ENCODE data around the gene UXT. TPM values are rescaled to one million over a fixed set of nuclear protein-coding genes. Genes with fewer than 3 reads are reported as not detected.

Gene UXT
- total and polyA plus RNA-seq, 9 of the 15 experiments (the other 6 are each of a cell fraction or from before 2014, with no cell fraction given): 141 to 300 (median 204) TPM

DNA sequence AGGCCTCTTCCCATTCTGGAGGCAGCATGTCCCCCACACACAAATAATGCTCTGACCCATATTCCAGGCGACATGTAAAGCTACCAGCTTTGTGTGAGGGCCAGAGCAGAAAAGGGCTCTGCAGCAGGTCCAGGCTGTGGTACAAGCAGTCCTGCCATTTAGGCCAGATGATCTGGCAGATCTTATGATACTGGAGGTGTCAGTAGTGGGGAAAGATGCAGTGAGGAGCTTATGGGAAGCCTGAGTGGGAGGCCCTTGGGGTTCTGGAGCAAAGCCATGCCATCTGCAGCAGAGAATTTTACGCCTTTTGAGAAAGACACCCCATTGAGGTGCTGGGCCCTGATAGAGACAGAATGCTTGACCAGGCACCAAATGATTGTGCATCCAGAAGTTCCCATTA lies 47.1 kb downstream of the UXT start:
- Histone ChIP-seq H3K9ac (ENCODE audit: insufficient read depth in 1 of 2, low read depth in 2 of 2, low read length in 2 of 2) (no peak overlapping the region), H3K36me3 (ENCODE audit: control insufficient read depth, insufficient read depth, low read length) (no peaks in the 10 kb centered on the region), H3K27me3 (ENCODE audit: control insufficient read depth in 2 of 2, insufficient read depth in 2 of 2, low read length in 2 of 2) (peaks cover 0 to 14% of the 10 kb centered on the region in 2 experiments; a peak in 3 of 5 replicates), H3K4me2 (ENCODE audit: insufficient read depth, low read length) (no peak overlapping the region), H4K20me1 (replicated peaks; ENCODE audit: control insufficient read depth, insufficient read depth, low read length) (no peaks in the 10 kb centered on the region), H3K9me3 (replicated peaks; ENCODE audit: control insufficient read depth, insufficient read depth, low read depth, low read length) (0 out of 2 replicates have a peak, but pooled peaks cover 2% of the 10 kb centered on the region), H3K79me2 (ENCODE audit: control insufficient read depth, insufficient read depth, low read length) (no peaks in the 10 kb centered on the region), H3K9me1 (ENCODE audit: control insufficient read depth, insufficient read depth, low read length) (no peaks in the 10 kb centered on the region), H3K27ac (ENCODE audit: extremely low read depth, low read depth, low read length) (no peak overlapping the region), H3K4me1 (replicated peaks in 1 of 2; ENCODE audit: control insufficient read depth in 2 of 2, insufficient read depth in 2 of 2, low read length in 2 of 2) (peaks cover 7% of the 10 kb centered on the region in 2 experiments; a peak in 4 of 5 replicates), H3K4me3 (no peak overlapping the region), H2AFZ (ENCODE audit: low read depth, low read length) (no peak overlapping the region)
- no peak for FAIRE-seq
- 36% methylated on average over 2 of the region's 2 CpGs for WGBS (ENCODE audit: insufficient coverage, low coverage, missing lambda C conversion rate)
- in situ Hi-C loops (cut with MboI): no loop called here
- no peak for DNase-seq (ENCODE audit: extremely low read depth in 1 of 4, low spot score in 3 of 4)
- no peak for ATAC-seq
- CTCF ChIA-PET (ENCODE audit: low intra/inter-chr PET ratio): no interaction called here
- TF ChIP-seq PHF20 (IDR thresholded peaks at IDR 0.05; ENCODE audit: partially characterized antibody) (no peak), NFIC (IDR thresholded peaks at IDR 0.05) (no peak), NR2F6 (CRISPR knock-in tag; IDR thresholded peaks at IDR 0.05) (no peak), HCFC1 (IDR thresholded peaks at IDR 0.05; ENCODE audit: low read depth, low read length) (no peak), ZNF785 (CRISPR knock-in tag; IDR thresholded peaks at IDR 0.05) (no peak), RBM14 (IDR thresholded peaks at IDR 0.05; ENCODE audit: borderline replicate concordance, insufficient read depth, low read depth, low read length) (no peak), PTTG1 (tag; IDR thresholded peaks at IDR 0.05; ENCODE audit: low read depth) (no peak), KLF13 (tag; IDR thresholded peaks at IDR 0.05; ENCODE audit: borderline replicate concordance, low read depth) (no peak), RBM17 (IDR thresholded peaks at IDR 0.05; ENCODE audit: borderline replicate concordance, low read depth, low read length) (no peak), RNF2 (IDR thresholded peaks at IDR 0.05) (no peak)
- POLR2A ChIA-PET: interaction anchor here (0.5 kb wide), 1 partner anchor 30 kb away, joined by 3 read pairs; no protein-coding TSS in a partner anchor
- BruUV-seq (replicated peaks): no TSS peak
- intact Hi-C loops (cut with micrococcal nuclease): no loop called here
